ENCODE results near the gene COL5A2. TPM values are rescaled to one million over a fixed set of nuclear protein-coding genes. Genes with fewer than 3 reads are reported as not detected.

COL5A2 gene
- total RNA-seq, 1 experiment from 2014 or later: 0.67 TPM

DNA sequence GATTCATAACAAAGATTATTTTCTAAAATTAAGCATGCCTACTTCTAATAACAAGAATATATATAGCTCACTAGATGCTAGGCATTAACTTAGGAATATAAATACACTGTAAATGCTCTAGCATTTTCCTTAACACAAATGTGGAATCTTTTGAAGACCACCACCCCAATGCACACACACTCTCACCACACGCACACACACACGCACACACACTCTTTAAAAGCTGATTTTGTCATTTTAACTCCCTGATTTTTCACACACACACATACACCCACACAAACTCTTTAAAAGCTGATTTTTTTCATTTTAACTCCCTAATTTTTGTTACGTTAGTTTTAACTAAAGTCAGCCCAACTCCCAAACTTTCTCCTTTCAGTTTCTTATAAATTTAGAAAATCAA lies 3.0 kb downstream of the COL5A2 start:
- no peaks in the 10 kb centered on the region for H3K36me3 ChIP-seq (ENCODE audit: insufficient read depth, low read length)
- no peak overlapping the region for H3K4me2 ChIP-seq (ENCODE audit: low read depth, low read length, poor library complexity, severe bottlenecking)
- no peak overlapping the region for H2AFZ ChIP-seq (ENCODE audit: low read length)
- H3K9me3 ChIP-seq (ENCODE audit: low read length): no peaks in the 10 kb centered on the region
- H3K4me1 ChIP-seq (ENCODE audit: low read length): no peaks in the 10 kb centered on the region
- DNase-seq: no peak
- H3K4me3 ChIP-seq (ENCODE audit: low read length): no peak overlapping the region
- H3K27me3 ChIP-seq (ENCODE audit: low read length): no peaks in the 10 kb centered on the region
- no peak overlapping the region for H3K27ac ChIP-seq (ENCODE audit: low read length)
- H3K9ac ChIP-seq (ENCODE audit: low read length): no peak overlapping the region
- no peaks in the 10 kb centered on the region for H3K79me2 ChIP-seq (ENCODE audit: low read length)
- no peaks in the 10 kb centered on the region for H3K9me2 ChIP-seq (replicated peaks; ENCODE audit: insufficient read depth, low read length)
- no peaks in the 10 kb centered on the region for H4K20me1 ChIP-seq (ENCODE audit: insufficient read depth, low read depth, low read length)

DNA sequence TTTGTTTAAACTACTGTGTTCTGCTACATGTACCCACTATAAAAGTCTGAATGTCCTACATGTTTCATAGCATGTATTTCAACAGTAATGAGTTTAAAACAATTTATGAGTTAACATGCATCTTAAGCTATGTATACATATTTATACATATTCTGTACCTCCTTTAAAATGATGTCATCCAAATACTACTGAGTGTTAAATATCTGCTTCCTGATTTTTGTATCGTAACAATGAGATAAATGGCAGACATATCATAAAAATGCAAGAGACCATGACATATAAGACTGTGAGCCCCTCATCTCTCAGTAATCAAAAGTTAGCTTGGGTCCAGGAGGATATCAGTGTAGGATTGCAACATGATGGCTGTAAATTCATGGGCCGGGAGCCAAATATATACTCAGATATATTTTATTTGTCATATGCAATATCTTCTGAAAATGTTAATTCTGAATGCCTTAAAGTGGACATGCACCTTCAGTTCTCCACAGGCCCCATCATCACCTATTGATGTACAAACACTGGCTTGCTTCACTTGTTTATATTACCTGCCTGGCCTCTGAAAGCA lies 3.6 kb downstream of the COL5A2 start:
- no peak overlapping the region for H3K9ac ChIP-seq (ENCODE audit: low read length)
- no peaks in the 10 kb centered on the region for H3K9me2 ChIP-seq (replicated peaks; ENCODE audit: insufficient read depth, low read length)
- no peak overlapping the region for H3K4me2 ChIP-seq (ENCODE audit: low read depth, low read length, poor library complexity, severe bottlenecking)
- no peak for DNase-seq
- no peak overlapping the region for H3K4me3 ChIP-seq (ENCODE audit: low read length)
- no peaks in the 10 kb centered on the region for H3K4me1 ChIP-seq (ENCODE audit: low read length)
- no peaks in the 10 kb centered on the region for H4K20me1 ChIP-seq (ENCODE audit: insufficient read depth, low read depth, low read length)
- H2AFZ ChIP-seq (ENCODE audit: low read length): no peak overlapping the region
- no peaks in the 10 kb centered on the region for H3K27me3 ChIP-seq (ENCODE audit: low read length)
- H3K79me2 ChIP-seq (ENCODE audit: low read length): no peaks in the 10 kb centered on the region
- no peaks in the 10 kb centered on the region for H3K9me3 ChIP-seq (ENCODE audit: low read length)
- no peak overlapping the region for H3K27ac ChIP-seq (ENCODE audit: low read length)
- no peaks in the 10 kb centered on the region for H3K36me3 ChIP-seq (ENCODE audit: insufficient read depth, low read length)

DNA sequence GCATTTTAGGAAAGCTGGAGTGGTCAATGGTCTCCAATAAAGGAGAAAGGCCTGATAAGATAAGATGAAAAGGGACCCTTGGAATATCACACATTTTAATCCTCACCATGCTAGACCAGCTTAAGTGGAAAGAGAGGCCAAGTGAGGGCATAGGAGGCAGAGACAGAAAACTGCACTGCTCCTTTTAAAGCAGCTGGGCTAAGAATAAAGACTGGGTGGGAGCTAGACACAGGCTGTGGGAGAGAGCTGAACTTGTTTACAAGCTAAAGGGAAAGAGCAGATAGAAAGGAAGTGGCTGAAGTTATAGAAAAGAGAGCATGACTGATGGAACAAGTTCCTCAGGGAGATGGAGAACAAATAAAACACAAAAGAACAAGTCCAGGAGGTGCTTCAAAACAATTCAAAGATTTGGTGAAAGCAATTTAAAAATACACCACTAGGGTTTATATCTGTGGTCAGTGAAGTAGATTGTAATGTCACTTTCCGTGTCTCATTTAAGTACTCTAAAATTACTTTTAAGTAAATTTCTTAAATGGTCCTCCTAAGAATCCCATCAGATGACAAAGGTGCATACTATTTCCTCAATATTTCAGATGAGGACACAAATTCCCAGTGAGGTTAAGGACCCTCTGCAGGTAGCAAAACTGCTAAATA lies 7.5 kb downstream of the COL5A2 start:
- no peak overlapping the region for H2AFZ ChIP-seq (ENCODE audit: low read length)
- H3K4me1 ChIP-seq (ENCODE audit: low read length): no peaks in the 10 kb centered on the region
- no peaks in the 10 kb centered on the region for H3K79me2 ChIP-seq (ENCODE audit: low read length)
- DNase-seq: no peak
- no peak overlapping the region for H3K4me2 ChIP-seq (ENCODE audit: low read depth, low read length, poor library complexity, severe bottlenecking)
- no peak overlapping the region for H3K9ac ChIP-seq (ENCODE audit: low read length)
- H3K9me3 ChIP-seq (ENCODE audit: low read length): no peaks in the 10 kb centered on the region
- no peaks in the 10 kb centered on the region for H3K9me2 ChIP-seq (replicated peaks; ENCODE audit: insufficient read depth, low read length)
- no peaks in the 10 kb centered on the region for H3K36me3 ChIP-seq (ENCODE audit: insufficient read depth, low read length)
- H4K20me1 ChIP-seq (ENCODE audit: insufficient read depth, low read depth, low read length): no peaks in the 10 kb centered on the region
- no peak overlapping the region for H3K27ac ChIP-seq (ENCODE audit: low read length)
- H3K27me3 ChIP-seq (ENCODE audit: low read length): no peaks in the 10 kb centered on the region
- H3K4me3 ChIP-seq (ENCODE audit: low read length): no peak overlapping the region

DNA sequence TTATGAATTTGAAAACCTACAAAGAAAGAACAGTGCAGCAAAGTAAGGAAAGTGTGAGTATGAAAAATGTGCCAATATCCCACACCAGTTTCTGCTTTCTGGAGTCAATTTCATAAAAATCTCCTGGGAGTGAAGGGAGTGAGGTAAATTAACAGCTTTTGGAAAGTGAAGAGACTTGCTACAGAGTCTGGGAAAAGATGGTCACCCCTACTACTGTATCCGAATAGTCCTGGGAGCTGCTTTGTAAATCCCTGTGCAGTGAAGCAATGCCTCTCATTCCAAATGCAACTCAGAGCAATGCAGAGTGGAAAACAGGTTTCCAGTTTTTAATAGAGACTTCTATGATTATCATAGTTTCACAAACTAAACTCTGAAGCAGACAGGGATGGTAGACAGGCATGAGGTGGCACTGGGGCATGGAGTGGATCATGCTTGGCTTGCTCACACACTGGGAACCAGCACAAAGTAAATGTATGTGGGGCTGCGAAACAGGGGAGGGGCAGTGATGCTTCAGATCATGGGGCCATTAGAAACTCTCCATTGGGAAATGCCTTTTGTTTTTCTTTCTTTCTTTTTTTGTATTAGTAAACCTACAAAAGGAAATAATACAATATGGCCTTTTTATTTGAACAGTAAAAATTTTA lies 10.6 kb downstream of the COL5A2 start:
- no peaks in the 10 kb centered on the region for H3K79me2 ChIP-seq (ENCODE audit: low read length)
- H3K27me3 ChIP-seq (ENCODE audit: low read length): no peaks in the 10 kb centered on the region
- H3K27ac ChIP-seq (ENCODE audit: low read length): no peak overlapping the region
- H3K9ac ChIP-seq (ENCODE audit: low read length): no peak overlapping the region
- H3K9me2 ChIP-seq (replicated peaks; ENCODE audit: insufficient read depth, low read length): no peaks in the 10 kb centered on the region
- H2AFZ ChIP-seq (ENCODE audit: low read length): no peak overlapping the region
- H3K4me3 ChIP-seq (ENCODE audit: low read length): no peak overlapping the region
- H3K9me3 ChIP-seq (ENCODE audit: low read length): no peaks in the 10 kb centered on the region
- no peaks in the 10 kb centered on the region for H3K36me3 ChIP-seq (ENCODE audit: insufficient read depth, low read length)
- DNase-seq: no peak
- H3K4me2 ChIP-seq (ENCODE audit: low read depth, low read length, poor library complexity, severe bottlenecking): no peak overlapping the region
- no peaks in the 10 kb centered on the region for H4K20me1 ChIP-seq (ENCODE audit: insufficient read depth, low read depth, low read length)
- no peaks in the 10 kb centered on the region for H3K4me1 ChIP-seq (ENCODE audit: low read length)

DNA sequence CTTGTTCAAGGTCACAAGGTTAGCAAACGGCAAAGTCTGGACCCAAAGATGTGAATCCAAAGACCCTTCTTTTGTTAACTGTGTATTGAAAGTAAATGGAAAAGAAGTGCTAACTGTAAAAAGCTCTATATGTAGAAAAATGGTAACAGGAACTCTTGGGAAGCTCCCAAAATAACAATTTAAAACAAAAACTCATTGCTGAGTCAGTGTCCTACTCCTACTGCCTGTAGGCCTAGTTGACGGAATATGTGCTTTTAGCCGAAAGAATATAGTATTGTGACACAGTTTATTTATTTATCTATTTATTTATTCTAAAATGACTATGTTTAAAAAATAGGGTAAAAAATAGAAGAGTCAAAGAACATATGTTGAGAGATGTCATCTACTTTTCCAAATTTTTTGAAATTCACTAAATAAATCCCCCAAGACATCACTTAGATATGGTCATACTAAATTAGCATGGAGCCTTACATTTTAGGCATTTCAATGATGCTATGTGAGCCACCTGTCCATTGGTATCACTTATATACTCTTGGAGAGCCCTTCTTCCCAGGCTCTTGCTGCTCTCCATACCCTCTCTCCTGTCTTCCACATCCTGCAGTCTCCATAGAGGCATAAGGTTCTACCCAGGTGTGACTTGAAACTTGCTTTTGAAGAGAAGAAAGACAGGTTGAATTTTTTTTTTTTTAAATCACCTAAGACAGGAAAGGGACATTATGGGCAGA lies 13.7 kb downstream of the COL5A2 start:
- no peak overlapping the region for H3K9ac ChIP-seq (ENCODE audit: low read length)
- no peak overlapping the region for H2AFZ ChIP-seq (ENCODE audit: low read length)
- H3K79me2 ChIP-seq (ENCODE audit: low read length): no peaks in the 10 kb centered on the region
- DNase-seq: no peak
- H3K9me3 ChIP-seq (ENCODE audit: low read length): no peaks in the 10 kb centered on the region
- no peak overlapping the region for H3K4me2 ChIP-seq (ENCODE audit: low read depth, low read length, poor library complexity, severe bottlenecking)
- no peaks in the 10 kb centered on the region for H4K20me1 ChIP-seq (ENCODE audit: insufficient read depth, low read depth, low read length)
- no peaks in the 10 kb centered on the region for H3K36me3 ChIP-seq (ENCODE audit: insufficient read depth, low read length)
- no peak overlapping the region for H3K27ac ChIP-seq (ENCODE audit: low read length)
- no peaks in the 10 kb centered on the region for H3K4me1 ChIP-seq (ENCODE audit: low read length)
- no peak overlapping the region for H3K4me3 ChIP-seq (ENCODE audit: low read length)
- no peaks in the 10 kb centered on the region for H3K9me2 ChIP-seq (replicated peaks; ENCODE audit: insufficient read depth, low read length)
- H3K27me3 ChIP-seq (ENCODE audit: low read length): no peaks in the 10 kb centered on the region

DNA sequence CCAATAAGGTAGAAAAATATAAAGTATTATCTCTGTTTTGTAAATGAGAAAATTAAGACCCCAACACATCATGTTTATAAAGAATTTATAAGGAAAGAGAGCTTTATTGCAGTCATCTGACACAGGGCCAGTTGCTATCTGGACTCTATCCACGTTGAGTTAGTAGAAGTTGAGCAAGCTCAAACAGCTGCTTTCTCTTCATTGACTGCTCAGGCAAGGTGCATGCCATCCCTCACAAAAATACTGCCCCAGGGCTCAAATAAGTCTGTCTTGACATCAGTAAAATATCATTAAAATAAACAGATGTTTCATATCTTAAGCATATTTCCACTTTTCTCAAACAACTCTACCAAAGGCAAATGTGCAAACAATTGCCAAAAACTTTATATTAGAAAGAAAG lies 14.8 kb downstream of the COL5A2 start:
- Histone ChIP-seq H3K9me3 (ENCODE audit: low read length) (no peaks in the 10 kb centered on the region), H4K20me1 (ENCODE audit: insufficient read depth, low read depth, low read length) (no peaks in the 10 kb centered on the region), H3K4me2 (ENCODE audit: low read depth, low read length, poor library complexity, severe bottlenecking) (no peak overlapping the region), H3K27me3 (ENCODE audit: low read length) (no peaks in the 10 kb centered on the region), H3K4me1 (ENCODE audit: low read length) (no peaks in the 10 kb centered on the region), H3K79me2 (ENCODE audit: low read length) (no peaks in the 10 kb centered on the region), H3K9me2 (replicated peaks; ENCODE audit: insufficient read depth, low read length) (no peaks in the 10 kb centered on the region), H2AFZ (ENCODE audit: low read length) (no peak overlapping the region), H3K9ac (ENCODE audit: low read length) (no peak overlapping the region), H3K27ac (ENCODE audit: low read length) (no peak overlapping the region), H3K4me3 (ENCODE audit: low read length) (no peak overlapping the region), H3K36me3 (ENCODE audit: insufficient read depth, low read length) (no peaks in the 10 kb centered on the region)
- no peak for DNase-seq

DNA sequence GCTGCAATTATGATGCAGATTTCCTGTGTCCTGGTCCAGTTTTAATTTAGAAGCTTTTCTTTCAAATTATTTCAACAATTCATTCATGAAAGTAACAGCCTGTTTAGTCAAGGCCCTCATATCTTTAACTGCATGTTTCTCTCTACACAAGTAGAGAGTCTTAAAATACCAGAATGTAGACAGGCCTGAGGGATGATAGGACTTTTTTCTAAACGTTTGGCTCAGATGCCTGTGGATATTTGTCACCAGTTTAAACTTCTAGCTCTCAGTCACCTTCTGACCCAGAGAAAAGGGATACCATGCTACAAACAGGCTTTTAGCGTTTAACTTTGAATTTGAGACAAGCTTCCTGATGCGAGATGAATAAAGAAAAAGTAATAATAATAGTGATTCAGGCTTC lies 15.7 kb downstream of the COL5A2 start:
- Histone ChIP-seq H3K27ac (ENCODE audit: low read length) (no peak overlapping the region), H4K20me1 (ENCODE audit: insufficient read depth, low read depth, low read length) (no peaks in the 10 kb centered on the region), H3K9me3 (ENCODE audit: low read length) (no peaks in the 10 kb centered on the region), H3K4me2 (ENCODE audit: low read depth, low read length, poor library complexity, severe bottlenecking) (no peak overlapping the region), H3K9ac (ENCODE audit: low read length) (no peak overlapping the region), H2AFZ (ENCODE audit: low read length) (no peak overlapping the region), H3K27me3 (ENCODE audit: low read length) (no peaks in the 10 kb centered on the region), H3K9me2 (replicated peaks; ENCODE audit: insufficient read depth, low read length) (no peaks in the 10 kb centered on the region), H3K36me3 (ENCODE audit: insufficient read depth, low read length) (no peaks in the 10 kb centered on the region), H3K4me1 (ENCODE audit: low read length) (no peaks in the 10 kb centered on the region), H3K79me2 (ENCODE audit: low read length) (no peaks in the 10 kb centered on the region), H3K4me3 (ENCODE audit: low read length) (no peak overlapping the region)
- no peak for DNase-seq

DNA sequence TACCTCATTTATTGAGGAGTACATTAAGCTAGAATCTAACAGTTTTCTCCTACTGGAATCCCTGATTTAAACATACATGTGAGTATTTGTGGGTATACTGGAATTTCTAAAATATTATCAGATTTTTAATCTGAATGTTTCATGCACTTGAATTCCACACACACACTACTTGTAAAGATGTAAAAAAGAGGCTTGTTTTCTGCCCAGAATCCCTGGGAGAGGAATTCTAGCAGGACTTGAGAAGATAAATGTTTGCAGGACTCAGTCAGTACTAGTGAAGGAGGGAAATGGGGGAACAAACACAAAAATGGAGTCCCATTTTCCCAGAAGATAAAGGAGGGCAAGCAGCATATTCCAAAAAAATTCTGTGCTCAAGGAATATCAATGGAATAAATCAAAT lies 17.0 kb downstream of the COL5A2 start:
- H3K4me1 ChIP-seq (ENCODE audit: low read length): no peaks in the 10 kb centered on the region
- H3K9ac ChIP-seq (ENCODE audit: low read length): no peak overlapping the region
- no peak overlapping the region for H3K4me2 ChIP-seq (ENCODE audit: low read depth, low read length, poor library complexity, severe bottlenecking)
- H3K27me3 ChIP-seq (ENCODE audit: low read length): no peaks in the 10 kb centered on the region
- no peaks in the 10 kb centered on the region for H3K9me3 ChIP-seq (ENCODE audit: low read length)
- no peaks in the 10 kb centered on the region for H4K20me1 ChIP-seq (ENCODE audit: insufficient read depth, low read depth, low read length)
- H3K36me3 ChIP-seq (ENCODE audit: insufficient read depth, low read length): no peaks in the 10 kb centered on the region
- H3K4me3 ChIP-seq (ENCODE audit: low read length): no peak overlapping the region
- H3K79me2 ChIP-seq (ENCODE audit: low read length): no peaks in the 10 kb centered on the region
- no peak overlapping the region for H3K27ac ChIP-seq (ENCODE audit: low read length)
- H3K9me2 ChIP-seq (replicated peaks; ENCODE audit: insufficient read depth, low read length): no peaks in the 10 kb centered on the region
- DNase-seq: no peak
- no peak overlapping the region for H2AFZ ChIP-seq (ENCODE audit: low read length)
